Measurements from ENCODE around the gene WNK1.

Gene WNK1

GRCh38 chr12:958588-959123 lies 206.3 kb downstream of the WNK1 start:
- no peak for DNase-seq
